ENCODE data around the gene AMPD3. TPM values are rescaled to one million over a fixed set of nuclear protein-coding genes. Genes with fewer than 3 reads are reported as not detected.
A peak's percentile ranks its signal among the peaks of the same experiment; 100 is the strongest.

AMPD3 gene
- total RNA-seq, 2 experiments from 2014 or later = 13.2 to 14.1 TPM

DNA sequence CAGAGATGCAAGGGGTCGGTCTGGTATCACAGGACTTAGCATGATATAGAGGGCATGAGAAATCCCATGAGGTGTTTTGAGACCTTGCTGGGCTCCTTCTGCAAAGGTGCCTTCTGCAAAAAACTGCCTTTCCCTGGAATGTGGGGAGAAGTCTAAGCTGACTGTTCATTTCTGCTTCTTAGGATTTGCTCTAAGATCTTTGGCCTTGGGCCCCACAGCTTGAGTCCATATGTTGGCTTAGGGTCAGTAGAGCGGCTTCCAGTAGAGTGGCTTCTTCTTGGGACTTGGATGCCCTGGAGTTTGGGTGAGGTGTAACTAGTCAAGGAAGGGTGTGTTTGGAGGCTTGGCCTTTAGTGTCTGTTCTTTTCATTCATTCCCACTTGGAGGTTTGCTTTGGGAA is 37.0 kb downstream of the AMPD3 start:
- Histone ChIP-seq H3K9me3 (ENCODE audit: control insufficient read depth in 1 of 2, insufficient read depth in 1 of 2, low read length in 2 of 2) (no peaks in the 10 kb centered on the region), H3K4me3 (ENCODE audit: low read length) (no peak overlapping the region), H3K27me3 (ENCODE audit: control insufficient read depth in 1 of 2, insufficient read depth in 2 of 2, low read length in 2 of 2) (no peaks in the 10 kb centered on the region), H3K36me3 (ENCODE audit: insufficient read depth, low read length) (peaks cover 88% of the 10 kb centered on the region), H3K4me1 (ENCODE audit: insufficient read depth, low read length) (peaks cover 5% of the 10 kb centered on the region), H3K27ac (ENCODE audit: low read depth in 1 of 2, low read length in 2 of 2) (no peak overlapping the region)
- DNase-seq (no peak), ATAC-seq (ENCODE audit: poor library complexity) (no peak)
- ChIA-PET CTCF (no interaction called here), POLR2A (no interaction called here)
- Mint-ChIP-seq H3K27ac (peak overlapping the region; percentile 12), H3K9me3 (no peaks in the 10 kb centered on the region), H3K27me3 (no peaks in the 10 kb centered on the region), H3K4me1 (ENCODE audit: low read depth) (peaks cover 8% of the 10 kb centered on the region), H3K4me3 (no peak overlapping the region), H3K36me3 (ENCODE audit: low read depth) (peaks cover 94% of the 10 kb centered on the region)
- TF ChIP-seq, protein P1, sequence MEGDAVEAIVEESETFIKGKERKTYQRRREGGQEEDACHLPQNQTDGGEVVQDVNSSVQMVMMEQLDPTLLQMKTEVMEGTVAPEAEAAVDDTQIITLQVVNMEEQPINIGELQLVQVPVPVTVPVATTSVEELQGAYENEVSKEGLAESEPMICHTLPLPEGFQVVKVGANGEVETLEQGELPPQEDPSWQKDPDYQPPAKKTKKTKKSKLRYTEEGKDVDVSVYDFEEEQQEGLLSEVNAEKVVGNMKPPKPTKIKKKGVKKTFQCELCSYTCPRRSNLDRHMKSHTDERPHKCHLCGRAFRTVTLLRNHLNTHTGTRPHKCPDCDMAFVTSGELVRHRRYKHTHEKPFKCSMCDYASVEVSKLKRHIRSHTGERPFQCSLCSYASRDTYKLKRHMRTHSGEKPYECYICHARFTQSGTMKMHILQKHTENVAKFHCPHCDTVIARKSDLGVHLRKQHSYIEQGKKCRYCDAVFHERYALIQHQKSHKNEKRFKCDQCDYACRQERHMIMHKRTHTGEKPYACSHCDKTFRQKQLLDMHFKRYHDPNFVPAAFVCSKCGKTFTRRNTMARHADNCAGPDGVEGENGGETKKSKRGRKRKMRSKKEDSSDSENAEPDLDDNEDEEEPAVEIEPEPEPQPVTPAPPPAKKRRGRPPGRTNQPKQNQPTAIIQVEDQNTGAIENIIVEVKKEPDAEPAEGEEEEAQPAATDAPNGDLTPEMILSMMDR (IDR thresholded peaks at IDR 0.05) = no peak
- intact Hi-C loops (cut with DNase I, micrococcal nuclease) = no loop called here

DNA sequence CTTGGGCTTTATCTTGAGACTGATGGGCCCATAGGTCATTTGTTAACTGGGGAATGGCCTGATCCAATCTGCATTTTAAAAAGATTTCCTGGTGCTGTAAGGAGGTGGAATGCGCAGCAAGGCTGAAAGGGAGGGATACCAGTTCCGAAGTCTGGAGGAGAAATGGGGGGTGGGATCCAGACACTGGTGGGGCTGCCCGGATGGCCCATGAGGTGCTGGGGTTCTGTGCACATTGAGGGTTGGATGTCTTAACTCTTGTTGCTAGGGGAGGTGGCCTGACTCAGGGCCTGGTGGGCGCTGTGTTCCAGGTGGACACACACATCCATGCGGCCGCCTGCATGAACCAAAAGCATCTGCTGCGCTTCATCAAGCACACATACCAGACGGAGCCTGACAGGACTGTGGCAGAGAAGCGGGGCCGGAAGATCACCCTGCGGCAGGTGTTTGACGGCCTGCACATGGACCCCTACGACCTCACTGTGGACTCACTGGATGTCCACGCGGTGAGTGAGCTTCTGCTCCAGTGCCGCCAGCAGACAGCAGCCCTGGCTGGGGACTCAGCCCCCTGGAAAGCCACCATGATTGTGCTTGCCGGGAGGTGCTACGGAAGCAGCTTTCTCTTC is 38.1 kb downstream of the AMPD3 start:
- Histone ChIP-seq H3K27ac (ENCODE audit: low read depth in 1 of 2, low read length in 2 of 2) (no peak overlapping the region), H3K9me3 (ENCODE audit: control insufficient read depth in 1 of 2, insufficient read depth in 1 of 2, low read length in 2 of 2) (no peaks in the 10 kb centered on the region), H3K4me3 (ENCODE audit: low read length) (no peak overlapping the region), H3K27me3 (ENCODE audit: control insufficient read depth in 1 of 2, insufficient read depth in 2 of 2, low read length in 2 of 2) (no peaks in the 10 kb centered on the region), H3K4me1 (ENCODE audit: insufficient read depth, low read length) (peaks cover 5% of the 10 kb centered on the region), H3K36me3 (ENCODE audit: insufficient read depth, low read length) (peaks cover 91% of the 10 kb centered on the region)
- CTCF ChIA-PET = no interaction called here
- intact Hi-C loops (cut with DNase I, micrococcal nuclease) = no loop called here
- POLR2A ChIA-PET = no interaction called here
- Mint-ChIP-seq H3K36me3 (ENCODE audit: low read depth) (peaks cover 93% of the 10 kb centered on the region), H3K9me3 (no peaks in the 10 kb centered on the region), H3K27me3 (no peaks in the 10 kb centered on the region), H3K27ac (no peak overlapping the region), H3K4me1 (ENCODE audit: low read depth) (peaks cover 4% of the 10 kb centered on the region), H3K4me3 (no peak overlapping the region)
- peak in 2 of 14 experiments; percentile 2 to 17 for DNase-seq
- TF ChIP-seq, protein P1 (IDR thresholded peaks at IDR 0.05) = no peak
- no peak for ATAC-seq (ENCODE audit: poor library complexity)

DNA sequence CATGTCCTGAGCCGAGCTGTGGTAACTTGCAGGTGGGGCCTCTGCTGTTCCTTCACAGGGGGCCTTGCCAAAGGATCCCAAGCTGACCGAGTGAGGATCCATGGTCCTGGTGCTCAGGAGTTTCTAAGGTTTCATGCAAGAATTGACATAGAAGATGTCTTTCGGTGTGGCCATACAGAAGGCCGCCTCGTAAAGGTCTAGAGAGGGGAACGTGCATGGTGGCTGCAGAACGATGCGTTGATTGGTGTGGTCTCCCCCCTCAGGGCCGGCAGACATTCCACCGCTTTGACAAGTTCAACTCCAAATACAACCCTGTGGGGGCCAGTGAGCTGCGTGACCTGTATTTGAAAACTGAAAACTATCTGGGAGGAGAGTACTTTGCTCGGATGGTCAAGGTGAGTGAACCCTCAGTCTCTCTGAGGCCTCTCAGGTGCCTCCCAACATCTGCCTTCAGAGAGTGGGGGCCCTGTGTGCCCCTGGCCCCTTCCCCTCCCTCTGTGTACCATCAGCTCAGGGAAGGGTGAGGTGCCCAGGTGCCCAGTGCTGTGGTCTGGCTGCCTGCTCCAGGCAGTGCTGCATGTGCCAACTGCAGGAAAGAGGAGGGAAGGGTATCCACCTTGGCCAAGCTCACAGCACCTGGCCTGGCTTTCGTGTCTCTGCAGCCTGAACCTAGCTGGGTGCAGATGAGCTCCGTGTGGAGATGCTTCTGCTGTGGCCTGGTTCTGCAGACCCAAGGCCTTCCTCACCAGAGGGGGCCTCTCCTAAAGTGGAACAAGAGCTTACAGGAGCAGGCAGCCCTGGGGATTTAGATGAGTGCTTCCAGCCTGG is 39.8 kb downstream of the AMPD3 start:
- intact Hi-C loops (cut with DNase I, micrococcal nuclease) = no loop called here
- Mint-ChIP-seq H3K27me3 (no peaks in the 10 kb centered on the region), H3K36me3 (ENCODE audit: low read depth) (peaks cover 94% of the 10 kb centered on the region), H3K27ac (no peak overlapping the region), H3K9me3 (no peaks in the 10 kb centered on the region), H3K4me1 (ENCODE audit: low read depth) (no peaks in the 10 kb centered on the region), H3K4me3 (no peak overlapping the region)
- Histone ChIP-seq H3K4me3 (ENCODE audit: low read length) (no peak overlapping the region), H3K27ac (ENCODE audit: low read depth in 1 of 2, low read length in 2 of 2) (no peak overlapping the region), H3K4me1 (ENCODE audit: insufficient read depth, low read length) (no peaks in the 10 kb centered on the region), H3K36me3 (ENCODE audit: insufficient read depth, low read length) (peaks cover 88% of the 10 kb centered on the region), H3K9me3 (ENCODE audit: control insufficient read depth in 1 of 2, insufficient read depth in 1 of 2, low read length in 2 of 2) (no peaks in the 10 kb centered on the region), H3K27me3 (ENCODE audit: control insufficient read depth in 1 of 2, insufficient read depth in 2 of 2, low read length in 2 of 2) (no peaks in the 10 kb centered on the region)
- ATAC-seq (ENCODE audit: poor library complexity) (no peak), DNase-seq (no peak)
- TF ChIP-seq, protein P1 (IDR thresholded peaks at IDR 0.05) = no peak
- ChIA-PET CTCF (interaction anchor here (0.5 to 0.6 kb wide), 2 partner anchors 16 to 47 kb away, joined by 3 to 4 read pairs; no protein-coding TSS in a partner anchor), POLR2A (no interaction called here)

Measured in CD4-positive, alpha-beta T cell (primary cell).